GM18858 (cell line): ENCODE data around the gene OSBPL2.

Experiments used
- ATAC-seq: cut with Tn5 transposase; IDR thresholded peaks from one replicate; pipeline ENCODE4 v1.9.1; 2021; ENCODE audit not compliant: unreplicated experiment

The OSBPL2 gene

DNA sequence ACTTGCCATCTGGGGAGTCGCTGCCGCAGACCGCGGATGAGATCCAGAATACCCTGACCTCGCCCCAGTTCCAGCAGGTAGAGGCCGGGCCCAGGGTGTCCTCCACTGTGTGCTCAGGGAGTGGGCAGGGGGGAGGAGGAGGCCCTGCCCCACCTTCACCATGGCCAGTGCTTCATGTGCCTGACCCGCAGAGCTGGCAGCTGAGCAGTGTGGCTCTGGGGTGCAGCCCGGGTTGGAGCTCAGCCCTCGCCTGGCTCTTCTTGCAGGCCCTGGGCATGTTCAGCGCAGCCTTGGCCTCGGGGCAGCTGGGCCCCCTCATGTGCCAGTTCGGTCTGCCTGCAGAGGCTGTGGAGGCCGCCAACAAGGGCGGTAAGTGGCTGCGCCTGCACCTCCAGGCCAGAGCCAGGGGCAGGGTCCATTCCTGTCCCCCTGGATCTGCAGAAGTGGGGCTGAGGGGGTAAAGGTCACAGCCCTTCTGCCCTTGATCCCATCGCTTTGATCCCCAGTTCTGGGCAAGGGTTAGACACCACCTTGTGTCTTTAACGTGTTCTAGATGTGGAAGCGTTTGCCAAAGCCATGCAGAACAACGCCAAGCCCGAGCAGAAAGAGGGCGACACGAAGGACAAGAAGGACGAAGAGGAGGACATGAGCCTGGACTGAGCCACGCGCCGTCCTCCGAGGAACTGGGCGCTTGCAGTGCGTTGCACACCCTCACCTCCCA is 69.9 kb downstream of the OSBPL2 start:
- no peak for ATAC-seq

DNA sequence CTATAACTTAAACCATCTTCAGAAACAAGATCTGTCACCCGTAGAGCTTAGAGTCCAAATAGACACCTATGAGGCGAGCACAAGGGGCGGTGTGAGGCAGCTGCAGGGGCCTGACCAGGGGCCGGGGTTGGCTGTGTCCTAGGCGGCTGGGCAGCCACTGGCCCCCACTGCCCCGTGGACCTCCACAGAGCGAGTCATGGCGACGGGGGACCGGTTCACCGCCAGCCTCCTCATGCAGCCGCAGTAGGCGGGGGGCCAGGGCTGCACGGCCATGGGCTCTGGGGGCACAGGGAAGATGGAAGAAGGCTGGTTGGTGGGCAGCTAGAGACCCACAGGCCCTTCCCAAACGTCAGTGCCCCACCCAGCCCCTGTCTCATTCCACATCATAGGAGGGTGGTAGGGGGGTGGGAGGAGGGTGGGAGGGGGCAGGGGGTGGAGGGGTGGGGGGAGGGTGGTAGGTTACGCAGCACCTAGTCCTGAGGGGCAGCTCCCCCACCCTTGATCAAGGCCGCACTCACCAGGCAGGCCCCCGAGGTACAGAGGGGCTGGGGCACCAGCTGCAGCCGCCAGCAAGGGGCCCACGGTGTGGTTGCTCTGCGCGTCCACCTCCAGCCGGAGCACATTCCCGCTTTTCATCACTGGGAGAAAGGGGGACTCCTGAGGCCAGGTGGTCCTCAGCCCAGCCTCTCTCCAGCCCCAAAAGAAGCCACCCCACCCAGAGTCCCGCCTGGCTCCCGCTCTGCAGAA is 71.0 kb downstream of the OSBPL2 start:
- ATAC-seq = no peak

DNA sequence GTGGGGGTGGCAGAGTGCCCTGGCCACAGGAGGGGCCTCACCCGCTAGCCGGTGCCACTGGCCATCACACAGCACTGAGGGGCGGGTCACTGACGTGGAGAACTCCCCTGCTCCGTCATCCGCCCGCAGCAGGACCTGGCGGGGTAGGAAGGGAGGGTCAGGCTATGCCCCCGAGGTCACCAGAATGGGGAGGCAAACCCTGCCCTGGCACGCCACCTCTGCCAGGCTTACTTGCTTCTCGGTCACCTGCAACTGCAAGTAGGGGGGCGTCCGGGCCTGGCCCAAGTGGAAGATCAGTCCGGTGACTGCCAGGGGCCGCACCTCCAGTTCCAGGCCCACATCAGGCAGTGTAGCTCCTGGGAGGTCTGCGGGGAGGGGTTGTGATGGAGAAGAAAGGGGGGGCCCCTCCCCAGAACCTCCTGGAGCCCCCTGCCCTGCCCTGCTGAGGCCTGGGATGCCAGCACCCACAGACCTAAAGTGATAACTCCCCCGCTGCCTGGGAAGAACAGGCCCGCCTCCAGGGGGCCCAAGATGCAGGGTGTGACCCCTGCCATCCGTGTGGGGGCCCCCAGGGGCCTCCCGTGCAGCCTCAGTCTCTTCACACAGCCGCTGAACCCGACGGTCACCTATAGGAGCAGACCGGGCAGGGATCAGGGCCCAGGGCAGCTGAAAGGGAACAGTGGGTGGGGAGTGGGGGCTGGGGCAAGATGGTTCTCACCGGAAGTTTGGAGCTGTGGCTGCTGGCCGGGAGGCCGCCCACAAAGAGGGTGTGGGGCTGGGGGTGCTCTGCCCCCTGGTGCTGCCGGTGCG is 71.8 kb downstream of the OSBPL2 start:
- ATAC-seq = no peak

DNA sequence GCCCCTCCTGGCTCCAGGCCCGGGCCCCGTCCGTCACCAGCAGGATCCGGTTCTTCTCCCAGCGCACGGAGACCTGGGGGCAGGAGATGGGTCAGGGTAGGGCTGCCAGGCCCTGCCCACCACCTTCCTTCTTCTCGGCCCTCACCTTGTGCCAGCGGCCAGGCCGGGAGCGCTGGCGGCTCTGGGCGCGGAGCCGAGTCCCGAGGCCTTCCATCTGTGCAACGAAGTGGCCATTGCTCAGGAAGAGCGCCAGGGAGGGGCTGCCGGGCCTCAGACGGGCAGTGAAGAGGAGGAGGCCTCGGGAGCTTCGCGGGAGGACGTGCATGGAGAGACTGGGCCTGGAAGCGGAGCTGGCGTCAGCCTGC is 72.4 kb downstream of the OSBPL2 start:
- ATAC-seq = no peak

DNA sequence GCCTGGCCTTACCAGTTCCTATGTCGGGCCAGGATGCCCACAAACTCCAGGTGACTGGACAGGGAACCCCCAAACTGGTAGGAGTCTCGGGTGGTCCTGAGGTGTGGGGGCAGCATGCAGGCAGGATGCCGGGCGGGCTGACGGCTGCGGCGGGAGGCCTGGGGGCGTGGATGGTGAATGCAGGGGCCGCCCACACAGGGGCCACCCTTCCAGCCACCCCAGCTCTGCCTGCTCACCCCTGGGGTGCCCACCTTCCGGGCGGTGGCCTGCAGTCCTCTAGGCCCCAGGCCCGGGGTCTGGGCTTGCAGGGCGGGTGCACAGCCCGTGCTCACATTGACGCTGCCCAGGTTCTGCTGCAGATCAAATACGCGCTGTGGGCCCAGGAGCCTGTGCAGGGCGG is 72.8 kb downstream of the OSBPL2 start:
- no peak for ATAC-seq

DNA sequence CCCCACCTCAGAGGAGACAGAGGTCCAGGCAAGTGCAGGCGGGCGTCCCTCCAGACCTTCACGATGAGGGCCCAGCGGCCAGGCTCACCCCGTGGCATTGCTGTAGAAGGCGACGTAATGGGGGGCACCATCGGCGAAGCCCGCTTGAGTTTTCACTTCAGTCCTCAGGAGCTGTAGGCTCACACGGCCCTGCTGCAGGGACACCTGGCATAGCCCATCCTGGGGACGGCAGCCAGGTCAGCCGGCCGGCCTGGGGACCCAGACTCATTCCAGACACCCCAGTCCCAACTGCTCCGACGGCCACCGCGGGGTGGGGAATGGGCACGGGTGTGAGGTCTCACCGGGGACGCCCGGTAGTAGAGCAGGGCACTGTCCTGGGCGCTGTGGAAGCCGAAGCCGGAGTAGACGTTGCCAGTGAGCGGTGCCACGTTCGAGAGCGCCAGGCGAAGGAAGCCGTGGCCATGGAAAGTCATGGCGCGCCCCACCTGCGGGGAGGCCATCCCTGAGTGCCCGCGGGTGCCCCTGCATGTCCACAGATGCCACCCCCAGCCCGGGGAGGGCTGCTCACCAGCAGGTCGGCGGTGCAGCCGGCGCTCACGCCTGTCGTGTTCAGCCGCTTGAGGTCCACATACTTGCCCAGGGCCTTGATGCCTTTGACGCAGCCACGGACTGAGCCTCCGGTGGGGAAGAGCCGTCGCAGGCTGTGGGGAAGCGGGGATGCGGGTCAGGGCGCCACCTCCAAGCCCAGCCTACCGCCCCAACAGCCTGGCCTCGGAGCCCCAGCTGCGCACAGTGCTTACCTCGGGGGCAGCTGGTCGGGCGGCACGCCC is 73.7 kb downstream of the OSBPL2 start:
- no peak for ATAC-seq

DNA sequence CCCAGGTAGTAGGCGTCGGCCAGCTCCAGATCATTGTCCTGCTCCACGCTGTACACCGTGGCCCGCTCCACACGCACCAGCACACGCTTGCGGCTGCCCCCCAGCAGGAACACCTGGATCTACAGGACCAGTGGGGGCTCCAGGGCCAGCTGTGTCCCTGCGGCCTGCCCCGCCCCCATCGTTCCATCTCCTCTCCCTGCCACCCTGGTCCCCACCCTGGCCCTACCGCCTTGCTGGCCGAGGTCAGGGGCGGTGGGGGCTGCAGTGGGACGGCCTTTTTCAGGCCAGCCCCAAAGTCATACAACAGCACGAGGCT is 74.3 kb downstream of the OSBPL2 start:
- no peak for ATAC-seq

DNA sequence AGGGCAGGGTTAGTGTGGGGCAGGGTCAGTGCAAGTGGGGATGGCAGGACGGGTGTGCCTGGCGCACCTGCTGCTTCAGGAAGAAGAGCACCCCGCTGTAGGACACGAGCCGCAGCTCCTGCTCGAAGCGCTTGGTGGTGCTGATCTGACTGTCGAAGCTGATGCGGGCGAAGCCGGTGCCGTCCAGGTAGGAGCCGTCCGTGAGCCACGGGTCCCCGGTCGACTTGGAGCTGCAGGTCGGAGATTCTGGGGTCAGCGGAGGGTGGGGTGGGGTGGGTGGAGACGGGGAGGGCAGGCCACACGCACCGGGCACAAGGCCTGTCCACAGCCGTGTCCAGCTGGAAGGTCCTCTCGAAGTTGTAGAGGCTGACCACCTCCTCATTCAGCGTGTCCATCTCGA is 74.7 kb downstream of the OSBPL2 start:
- no peak for ATAC-seq

DNA sequence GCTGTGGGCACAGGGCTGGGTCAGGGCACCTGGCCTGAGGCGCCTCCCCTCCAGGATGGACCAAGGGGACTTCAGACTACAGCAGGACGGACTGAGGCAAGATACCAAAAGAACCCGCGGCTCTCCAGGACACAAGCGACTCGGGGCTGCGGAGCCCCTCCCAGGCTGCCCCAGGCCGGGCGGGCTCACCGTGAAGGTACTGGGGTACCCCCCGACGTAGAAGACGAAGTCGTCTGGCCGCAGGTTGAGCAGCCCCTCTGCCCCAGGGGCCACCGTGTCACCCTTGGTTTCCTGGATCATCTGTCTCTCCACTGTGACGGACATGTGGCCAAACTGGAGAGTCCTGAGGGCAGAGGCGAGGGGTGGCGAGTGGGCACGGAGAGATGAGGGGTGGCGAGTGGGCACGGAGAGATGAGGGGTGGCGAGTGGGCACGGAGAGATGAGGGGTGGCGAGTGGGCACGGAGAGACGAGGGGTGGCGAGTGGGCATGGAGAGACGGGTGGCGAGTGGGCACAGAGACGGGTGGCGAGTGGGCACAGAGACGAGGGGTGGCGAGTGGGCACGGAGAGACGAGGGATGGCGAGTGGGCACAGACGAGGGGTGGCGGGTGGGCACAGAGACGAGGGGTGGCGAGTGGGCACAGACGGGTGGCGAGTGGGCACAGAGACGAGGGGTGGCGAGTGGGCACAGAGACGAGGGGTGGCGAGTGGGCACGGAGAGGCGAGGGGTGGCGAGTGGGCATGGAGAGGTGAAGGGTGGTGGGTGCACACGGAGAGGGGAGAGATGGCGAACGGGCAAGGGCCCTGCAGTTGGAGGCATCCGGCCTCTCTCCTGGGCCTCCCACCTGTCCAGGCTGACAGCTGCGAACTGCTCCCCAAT is 75.4 kb downstream of the OSBPL2 start:
- no peak for ATAC-seq

DNA sequence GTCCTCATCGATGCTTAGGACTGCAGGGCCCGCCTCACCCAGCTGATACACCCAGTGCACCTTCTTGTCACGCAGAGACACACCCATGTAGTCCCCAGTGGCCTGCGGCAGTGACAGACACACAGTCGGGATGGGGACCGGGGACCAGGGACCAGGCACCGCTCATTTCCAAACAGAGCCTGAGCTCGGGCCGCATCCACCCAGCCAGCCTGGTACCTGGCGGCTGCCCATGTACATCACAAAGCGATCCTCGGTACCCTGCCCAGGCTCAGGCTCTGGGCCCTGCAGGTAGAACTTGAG is 76.0 kb downstream of the OSBPL2 start:
- no peak for ATAC-seq

DNA sequence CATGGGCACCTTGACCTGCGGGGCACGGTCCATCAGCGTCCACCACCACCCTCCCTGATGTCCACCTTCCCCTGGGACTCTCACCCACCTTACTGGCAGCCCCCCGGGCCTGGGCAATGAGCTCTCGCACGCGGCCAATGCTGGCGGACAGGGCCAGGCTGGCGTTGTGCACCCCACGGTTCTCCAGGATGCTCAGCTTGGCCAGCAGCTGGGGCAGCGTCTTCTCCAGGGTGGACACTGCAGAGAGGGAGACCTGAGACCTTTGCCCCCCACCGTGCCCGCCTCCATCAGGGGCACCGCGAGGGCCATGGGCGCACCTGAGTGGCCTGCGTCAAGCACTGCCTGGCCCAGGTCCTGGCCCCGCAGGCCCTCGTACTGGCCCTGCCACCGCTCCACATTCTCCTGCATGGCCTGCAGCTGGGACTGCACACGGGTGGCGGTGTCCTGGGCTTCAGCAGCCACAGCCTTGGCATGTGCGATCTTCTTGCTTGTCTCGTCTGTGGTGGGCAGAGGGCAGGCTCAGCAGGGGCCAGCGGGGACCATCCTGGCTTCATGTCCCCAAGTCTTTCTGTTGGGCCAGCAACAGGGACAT is 76.5 kb downstream of the OSBPL2 start:
- no peak for ATAC-seq

DNA sequence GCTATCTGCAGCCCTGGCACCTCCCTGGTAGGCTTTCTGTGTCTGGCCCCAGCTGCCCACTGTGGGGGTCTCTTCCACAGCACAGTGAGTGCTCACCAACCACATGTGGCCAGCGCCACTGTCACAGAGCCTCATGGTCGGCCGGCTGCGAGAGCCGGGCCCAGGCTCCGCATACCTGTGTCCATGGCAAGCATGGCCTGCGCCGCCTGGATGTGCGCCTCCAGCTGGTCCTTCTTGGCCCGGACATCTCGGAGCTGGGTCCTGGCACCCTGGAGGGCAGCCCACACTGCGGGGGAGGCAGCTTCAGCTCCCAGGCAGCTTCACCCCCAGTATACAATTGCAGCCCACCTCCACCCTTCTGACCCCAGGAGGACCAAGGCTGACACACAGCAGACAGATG is 77.5 kb downstream of the OSBPL2 start:
- no peak for ATAC-seq

DNA sequence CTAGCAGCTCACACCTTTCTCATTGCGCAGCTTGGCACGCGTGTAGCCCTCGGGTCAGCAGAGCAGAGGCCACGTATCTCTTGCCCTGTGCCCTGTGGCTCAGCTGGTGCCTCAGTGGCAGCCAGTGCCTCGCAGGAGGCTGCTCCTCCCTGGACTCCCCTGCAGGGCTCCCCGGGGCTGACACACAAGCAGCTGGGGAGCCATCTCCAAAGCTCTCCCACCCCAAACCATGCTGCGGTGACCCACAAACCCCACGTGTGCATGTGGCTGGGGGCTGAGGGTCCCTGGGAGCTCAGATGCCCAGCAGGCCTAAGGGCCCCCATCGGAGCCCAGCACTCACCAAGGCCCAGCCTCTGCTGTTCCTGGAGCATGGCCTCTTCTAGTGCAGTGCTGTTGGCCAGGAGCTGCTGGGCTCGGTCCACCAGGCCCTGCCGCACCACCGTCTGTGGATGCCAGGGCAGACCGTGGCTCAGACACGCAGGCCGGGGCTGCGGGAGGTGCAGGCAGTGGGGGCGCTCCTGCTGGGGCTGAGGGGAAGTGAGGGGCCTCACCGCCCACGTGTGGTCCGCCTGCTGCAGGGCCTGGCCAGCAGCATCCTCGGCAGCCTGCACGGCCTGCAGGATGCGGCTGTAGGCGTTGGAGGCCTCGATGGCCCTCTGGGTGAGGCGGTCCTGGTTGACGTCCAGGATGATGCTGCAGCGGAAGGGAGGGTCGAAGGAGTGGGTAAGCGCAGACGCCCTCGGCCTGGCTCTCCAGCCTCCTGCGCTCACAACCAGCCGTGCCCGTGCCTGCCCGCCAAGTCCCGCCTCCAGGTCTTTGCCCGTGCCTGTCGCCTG is 78.2 kb downstream of the OSBPL2 start:
- no peak for ATAC-seq

DNA sequence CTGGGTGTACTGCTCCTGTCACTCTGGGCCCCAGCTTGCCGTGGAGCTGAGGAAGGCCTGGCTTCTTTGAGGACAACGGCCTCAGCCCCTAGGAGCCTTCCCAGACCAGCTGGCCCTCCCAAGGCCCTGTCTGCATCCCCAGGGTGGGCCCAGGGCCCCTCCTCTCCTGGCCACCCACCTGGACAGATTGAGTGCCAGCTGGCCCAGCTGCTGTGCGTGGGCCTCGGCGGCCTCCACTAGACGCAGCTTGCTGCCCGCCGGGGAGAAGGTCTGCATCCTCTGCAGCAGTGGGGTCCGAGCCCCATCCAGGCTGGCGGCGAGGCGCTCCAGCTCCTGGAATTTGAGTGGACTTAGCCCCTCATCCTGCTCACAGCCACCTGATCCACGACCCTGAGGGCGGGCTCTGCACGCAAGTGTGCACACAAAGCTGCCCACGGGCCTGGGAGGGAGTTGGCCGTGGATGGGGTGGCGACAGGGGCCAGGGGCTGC is 78.9 kb downstream of the OSBPL2 start:
- ATAC-seq = no peak

DNA sequence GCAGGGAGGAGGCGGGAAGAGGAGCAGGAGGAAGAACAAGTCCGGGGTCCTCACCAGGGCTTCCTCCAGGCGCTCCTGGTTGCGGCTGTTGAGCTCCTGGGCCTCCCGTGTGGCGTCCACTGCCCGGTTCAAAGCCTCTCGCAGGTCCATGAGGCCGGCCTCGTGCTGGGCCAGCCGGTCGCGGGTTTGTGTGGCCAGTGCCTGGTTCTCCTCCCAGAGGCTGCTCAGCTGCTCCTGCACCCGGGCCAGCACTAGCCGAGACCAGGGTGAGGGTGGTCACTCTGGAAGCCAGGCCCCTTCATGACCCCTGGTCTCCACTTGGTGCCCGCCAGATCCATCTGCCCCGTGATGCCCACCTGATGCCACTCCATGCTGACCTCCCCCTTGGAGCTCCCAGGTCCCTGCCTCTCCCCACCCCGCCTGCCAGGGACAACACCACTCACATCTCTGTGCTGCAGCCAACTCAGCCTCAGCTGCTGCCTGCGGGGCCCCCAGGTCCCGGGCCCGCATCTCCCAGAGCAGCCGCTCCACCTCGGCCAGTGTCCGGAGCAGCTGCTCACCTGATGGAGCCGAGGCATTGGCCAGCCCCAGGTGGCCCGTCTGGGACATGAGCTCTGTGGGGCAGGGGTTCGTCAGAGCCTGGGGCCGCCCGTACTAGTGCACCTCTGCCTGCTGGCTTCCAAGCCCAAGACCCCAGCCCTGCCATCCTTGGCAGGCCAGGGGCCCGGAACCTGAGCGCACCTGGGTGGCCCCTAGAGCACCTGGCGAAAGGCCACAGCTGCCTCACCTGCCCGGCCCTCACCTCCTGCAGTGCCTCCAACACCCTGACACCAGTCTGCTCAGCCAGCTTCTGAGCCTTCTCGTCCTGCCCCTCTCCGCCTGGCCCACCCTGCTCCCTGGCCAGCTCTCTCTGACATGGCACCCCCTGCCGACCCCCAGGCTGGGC is 80.4 kb downstream of the OSBPL2 start:
- no peak for ATAC-seq

DNA sequence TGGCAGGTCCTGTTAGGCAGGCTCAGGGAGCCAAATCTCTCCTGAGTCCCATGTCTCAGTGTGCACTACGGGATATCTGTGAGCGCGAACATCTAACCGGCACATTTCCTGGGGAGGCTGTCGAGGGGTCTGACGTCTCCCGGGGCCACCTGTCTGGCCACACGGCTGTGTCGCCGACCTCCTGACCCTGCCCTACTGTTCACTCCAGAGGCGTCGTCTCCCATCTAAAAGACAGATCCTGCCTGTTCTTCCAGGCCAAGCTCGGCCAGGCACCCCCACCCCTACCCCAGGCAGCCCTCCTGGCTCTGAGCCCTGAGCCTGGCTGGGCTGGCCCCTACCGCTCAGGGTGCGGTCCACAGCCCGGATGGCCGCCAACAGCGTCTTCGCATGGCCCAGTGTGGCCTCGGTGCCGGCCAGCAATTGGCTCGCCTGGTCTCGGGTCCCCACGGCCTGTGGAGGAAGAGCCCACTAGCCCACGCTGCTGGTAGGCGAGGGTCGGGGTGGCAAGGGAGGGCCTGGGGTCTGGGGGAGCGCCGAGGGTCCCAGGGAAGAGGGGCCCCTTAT is 81.1 kb downstream of the OSBPL2 start:
- ATAC-seq = no peak

DNA sequence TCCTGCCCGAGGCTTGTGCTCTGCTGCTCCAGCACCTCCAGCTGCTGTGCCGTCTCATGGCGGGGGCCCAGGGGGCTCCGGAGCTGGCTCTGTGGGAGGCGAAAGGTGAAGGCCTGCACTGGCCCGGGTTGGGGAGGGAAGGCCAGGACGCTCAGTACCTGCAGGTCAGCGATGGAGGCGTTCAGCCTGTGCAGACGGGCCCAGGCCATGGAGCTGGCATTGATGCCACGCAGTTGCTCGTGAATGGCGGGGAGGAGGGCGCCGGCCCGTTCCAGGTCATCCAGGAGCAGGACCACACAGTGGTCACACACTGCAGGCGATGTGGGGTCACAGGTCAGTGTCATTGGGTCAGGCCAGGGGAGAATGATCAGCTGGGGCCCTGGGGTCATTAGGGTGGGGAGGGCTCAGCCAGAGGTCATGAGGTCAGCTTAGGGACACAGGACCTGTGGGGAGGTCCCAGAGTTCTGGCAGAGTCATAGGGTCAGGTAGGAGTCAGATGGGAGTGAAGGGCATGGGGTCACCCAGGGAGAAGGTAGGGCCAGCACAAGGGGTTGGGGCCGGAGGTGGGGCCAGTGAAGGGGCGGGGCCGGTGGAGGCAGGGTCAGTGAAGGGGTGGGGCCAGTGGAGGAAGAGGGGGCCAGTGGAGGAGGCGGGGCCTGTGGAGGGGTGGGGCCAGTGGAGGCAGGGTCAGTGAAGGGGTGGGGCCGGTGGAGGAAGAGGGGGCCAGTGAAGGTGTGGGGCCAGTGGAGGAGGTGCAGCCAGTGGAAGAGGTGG is 82.4 kb downstream of the OSBPL2 start:
- ATAC-seq = no peak
